ENCODE measurements around the gene DNAJC27.

The DNAJC27 gene

DNA sequence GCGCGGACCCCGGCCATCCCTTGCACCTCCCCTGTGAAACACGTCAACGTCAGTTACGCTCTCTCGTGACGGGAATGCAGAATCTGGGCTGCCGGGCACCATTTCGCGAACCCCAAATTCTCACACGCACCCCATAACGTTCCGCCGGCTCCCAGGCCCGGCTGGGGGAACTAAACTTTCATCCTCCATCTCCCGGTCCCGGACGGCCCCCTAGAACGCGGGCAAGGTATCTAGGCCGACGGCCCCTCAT lies 544 bp downstream of the DNAJC27 start:
- no peaks in the 10 kb centered on the region for H4K20me1 ChIP-seq (ENCODE audit: insufficient read depth, low read length)
- peak overlapping the region; percentile 71 for H3K27ac ChIP-seq (ENCODE audit: low read depth, low read length, poor library complexity, severe bottlenecking)
- H3K9me2 ChIP-seq (ENCODE audit: low read depth, low read length) = no peaks in the 10 kb centered on the region
- H3K4me1 ChIP-seq (ENCODE audit: insufficient read depth, low read length, severe bottlenecking) = peaks cover 17% of the 10 kb centered on the region
- H3K79me2 ChIP-seq (ENCODE audit: insufficient read depth, low read length) = peaks cover 4% of the 10 kb centered on the region; the same call in 1 of the 2 replicates
- no peaks in the 10 kb centered on the region; the same call in 1 of the 2 replicates for H3F3A ChIP-seq (ENCODE audit: insufficient read depth, low read length)
- peak overlapping the region; percentile 97 for H3K4me3 ChIP-seq (ENCODE audit: low read depth, low read length, poor library complexity, severe bottlenecking)
- H3K9ac ChIP-seq (ENCODE audit: low read length) = peak overlapping the region; percentile 98
- H3K4me2 ChIP-seq (ENCODE audit: low read length) = peak overlapping the region; percentile 94
- no peaks in the 10 kb centered on the region for H3K9me3 ChIP-seq (ENCODE audit: low read length)
- TF ChIP-seq, protein P1, sequence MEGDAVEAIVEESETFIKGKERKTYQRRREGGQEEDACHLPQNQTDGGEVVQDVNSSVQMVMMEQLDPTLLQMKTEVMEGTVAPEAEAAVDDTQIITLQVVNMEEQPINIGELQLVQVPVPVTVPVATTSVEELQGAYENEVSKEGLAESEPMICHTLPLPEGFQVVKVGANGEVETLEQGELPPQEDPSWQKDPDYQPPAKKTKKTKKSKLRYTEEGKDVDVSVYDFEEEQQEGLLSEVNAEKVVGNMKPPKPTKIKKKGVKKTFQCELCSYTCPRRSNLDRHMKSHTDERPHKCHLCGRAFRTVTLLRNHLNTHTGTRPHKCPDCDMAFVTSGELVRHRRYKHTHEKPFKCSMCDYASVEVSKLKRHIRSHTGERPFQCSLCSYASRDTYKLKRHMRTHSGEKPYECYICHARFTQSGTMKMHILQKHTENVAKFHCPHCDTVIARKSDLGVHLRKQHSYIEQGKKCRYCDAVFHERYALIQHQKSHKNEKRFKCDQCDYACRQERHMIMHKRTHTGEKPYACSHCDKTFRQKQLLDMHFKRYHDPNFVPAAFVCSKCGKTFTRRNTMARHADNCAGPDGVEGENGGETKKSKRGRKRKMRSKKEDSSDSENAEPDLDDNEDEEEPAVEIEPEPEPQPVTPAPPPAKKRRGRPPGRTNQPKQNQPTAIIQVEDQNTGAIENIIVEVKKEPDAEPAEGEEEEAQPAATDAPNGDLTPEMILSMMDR (IDR thresholded peaks at IDR 0.05; ENCODE audit: low read length) = no peak
- no peak for TF ChIP-seq EZH2 (IDR thresholded peaks at IDR 0.05; ENCODE audit: borderline replicate concordance, low read length)
- peaks cover 9% of the 10 kb centered on the region; the same call in 1 of the 2 replicates for H3K36me3 ChIP-seq (ENCODE audit: insufficient read depth, low read length)
- no peaks in the 10 kb centered on the region for H3K27me3 ChIP-seq (ENCODE audit: insufficient read depth, low read length)
- H2AFZ ChIP-seq (ENCODE audit: low read length) = peak overlapping the region; percentile 84; the same call in 1 of the 2 replicates

DNA sequence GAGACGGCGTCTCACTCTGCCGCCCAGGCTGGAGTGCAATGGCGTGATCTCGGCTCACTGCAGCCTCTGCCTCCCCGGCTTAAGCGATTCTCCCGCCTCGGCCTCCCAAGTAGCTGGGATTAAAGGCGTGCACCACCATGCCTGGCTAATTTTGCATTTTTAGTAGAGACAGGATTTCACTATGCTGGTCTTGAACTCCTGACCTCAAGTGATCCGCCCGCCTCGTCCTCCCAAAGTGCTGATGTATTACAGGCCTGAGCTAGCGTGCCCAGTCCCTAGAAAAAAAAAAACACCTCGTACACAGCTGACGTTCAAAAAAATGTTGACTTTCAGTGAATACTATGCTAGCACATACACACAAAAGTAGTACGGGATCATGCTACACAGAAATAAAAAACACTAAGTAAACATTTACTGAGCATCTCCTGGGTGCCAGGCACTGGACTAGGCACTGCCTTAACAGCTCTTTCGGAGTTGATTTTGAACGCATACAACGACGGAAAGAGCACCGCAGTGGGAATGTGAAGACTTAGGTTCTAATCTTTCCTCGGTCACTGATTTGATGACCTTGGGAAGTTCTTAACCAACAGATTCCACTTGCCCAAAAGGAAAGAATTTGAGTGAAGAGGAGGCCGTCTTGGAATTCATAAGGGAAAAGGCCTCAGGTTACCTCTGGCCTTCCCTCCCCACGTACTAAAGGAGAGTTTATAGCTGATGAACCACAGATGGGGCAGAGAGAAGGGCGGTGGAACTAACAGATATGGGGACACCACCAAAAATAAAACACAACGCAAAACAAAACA lies 1.1 kb downstream of the DNAJC27 start:
- H3K9me3 ChIP-seq (ENCODE audit: low read length) = no peaks in the 10 kb centered on the region
- peak overlapping the region; percentile 71 for H3K27ac ChIP-seq (ENCODE audit: low read depth, low read length, poor library complexity, severe bottlenecking)
- 0 out of 2 replicates have a peak overlapping the region, but pooled peaks have one; percentile 84 for H2AFZ ChIP-seq (ENCODE audit: low read length)
- no peaks in the 10 kb centered on the region; the same call in 1 of the 2 replicates for H3F3A ChIP-seq (ENCODE audit: insufficient read depth, low read length)
- peaks cover 4% of the 10 kb centered on the region; the same call in 1 of the 2 replicates for H3K79me2 ChIP-seq (ENCODE audit: insufficient read depth, low read length)
- H3K4me1 ChIP-seq (ENCODE audit: insufficient read depth, low read length, severe bottlenecking) = peaks cover 17% of the 10 kb centered on the region
- peak overlapping the region; percentile 97 for H3K4me3 ChIP-seq (ENCODE audit: low read depth, low read length, poor library complexity, severe bottlenecking)
- peak overlapping the region; percentile 98 for H3K9ac ChIP-seq (ENCODE audit: low read length)
- no peaks in the 10 kb centered on the region for H3K27me3 ChIP-seq (ENCODE audit: insufficient read depth, low read length)
- H3K36me3 ChIP-seq (ENCODE audit: insufficient read depth, low read length) = peaks cover 14% of the 10 kb centered on the region; the same call in 1 of the 2 replicates
- TF ChIP-seq EZH2 (IDR thresholded peaks at IDR 0.05; ENCODE audit: borderline replicate concordance, low read length) = no peak
- TF ChIP-seq, protein P1 (IDR thresholded peaks at IDR 0.05; ENCODE audit: low read length) = no peak
- no peaks in the 10 kb centered on the region for H3K9me2 ChIP-seq (ENCODE audit: low read depth, low read length)
- H4K20me1 ChIP-seq (ENCODE audit: insufficient read depth, low read length) = no peaks in the 10 kb centered on the region
- peak overlapping the region; percentile 94 for H3K4me2 ChIP-seq (ENCODE audit: low read length)

DNA sequence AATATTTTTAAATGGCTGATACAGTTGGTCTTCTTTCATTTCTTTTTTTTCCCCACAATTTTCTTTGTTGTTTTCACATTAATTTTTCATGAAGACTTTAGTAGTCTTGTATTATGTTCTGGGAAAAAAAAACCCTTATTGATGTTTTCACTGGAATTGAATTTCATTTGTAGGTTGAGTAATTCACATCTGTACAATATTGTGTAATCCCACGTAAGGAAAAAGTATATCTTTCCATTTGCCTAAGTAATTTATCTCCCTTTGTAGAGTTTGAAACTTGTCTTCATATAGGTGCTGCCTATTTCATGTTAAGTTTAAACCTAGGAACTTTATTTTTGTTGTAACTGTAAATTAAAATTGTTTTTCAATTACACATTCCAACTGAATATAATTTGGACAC lies 2.0 kb downstream of the DNAJC27 start:
- Histone ChIP-seq H3K27ac (ENCODE audit: low read depth, low read length, poor library complexity, severe bottlenecking) (no peak overlapping the region), H3K27me3 (ENCODE audit: insufficient read depth, low read length) (no peaks in the 10 kb centered on the region)

More for the DNA sequence above, 2.0 kb downstream of the DNAJC27 start:
- TF ChIP-seq, protein P1 (IDR thresholded peaks at IDR 0.05; ENCODE audit: low read length) = no peak
- TF ChIP-seq EZH2 (IDR thresholded peaks at IDR 0.05; ENCODE audit: borderline replicate concordance, low read length) = no peak
- peaks cover 17% of the 10 kb centered on the region for H3K4me1 ChIP-seq (ENCODE audit: insufficient read depth, low read length, severe bottlenecking)
- no peak overlapping the region for H3K9ac ChIP-seq (ENCODE audit: low read length)
- H3K4me3 ChIP-seq (ENCODE audit: low read depth, low read length, poor library complexity, severe bottlenecking) = no peak overlapping the region
- H3K36me3 ChIP-seq (ENCODE audit: insufficient read depth, low read length) = peaks cover 18% of the 10 kb centered on the region; the same call in 1 of the 2 replicates
- H3K79me2 ChIP-seq (ENCODE audit: insufficient read depth, low read length) = peaks cover 4% of the 10 kb centered on the region; the same call in 1 of the 2 replicates
- no peaks in the 10 kb centered on the region for H3K9me3 ChIP-seq (ENCODE audit: low read length)
- no peak overlapping the region for H3K4me2 ChIP-seq (ENCODE audit: low read length)
- no peaks in the 10 kb centered on the region for H4K20me1 ChIP-seq (ENCODE audit: insufficient read depth, low read length)
- H2AFZ ChIP-seq (ENCODE audit: low read length) = no peak overlapping the region
- H3F3A ChIP-seq (ENCODE audit: insufficient read depth, low read length) = no peaks in the 10 kb centered on the region; the same call in 1 of the 2 replicates
- no peaks in the 10 kb centered on the region for H3K9me2 ChIP-seq (ENCODE audit: low read depth, low read length)

All from OCI-LY1 (cell line).